MCF 10A (cell line): Measurements from ENCODE around the gene PVALEF. TPM values are rescaled to one million over a fixed set of nuclear protein-coding genes. Genes with fewer than 3 reads are reported as not detected.

Source experiments
- BruUV-seq: library from RNA; stranded (reverse); fragments of 400-500 nt; replicated peaks from 2 replicates; lab custom pipeline; 2021; lab: Mats Ljungman, UMichigan
- CTCF ChIA-PET: fragments of 300-600 bp; sonication (Branson Sonifier 250); formaldehyde crosslinking; extraction: SDS; loops from one replicate; lab custom pipeline; 2021; ENCODE audit warnings: antibody characterized with exemption, inconsistent platforms; lab: Yijun Ruan, JAX
- POLR2A ChIA-PET: fragments of 300-600, 350-650 bp; sonication (Branson Sonifier 250); formaldehyde crosslinking; extraction: SDS; loops from one replicate; lab custom pipeline; 2020; ENCODE audit warnings: antibody characterized with exemption, inconsistent platforms; lab: Yijun Ruan, JAX
- DNase-seq: peaks from one replicate; pipeline ENCODE4 v3.0.0-alpha.2; 2018; ENCODE audit not compliant: unreplicated experiment
- H3K27ac Mint-ChIP-seq: one replicate; pipeline ENCODE4 v1.8.0; 2022; ENCODE audit warnings: mild to moderate bottlenecking, low read depth, mixed read lengths; ENCODE audit not compliant: unreplicated experiment
- H3K27me3 Mint-ChIP-seq: one replicate; pipeline ENCODE4 v1.8.0; 2022; ENCODE audit warnings: mixed read lengths; ENCODE audit not compliant: insufficient read depth, unreplicated experiment
- H3K36me3 Mint-ChIP-seq: one replicate; pipeline ENCODE4 v1.8.0; 2022; ENCODE audit warnings: mild to moderate bottlenecking, moderate library complexity, mixed read lengths; ENCODE audit not compliant: insufficient read depth, unreplicated experiment
- H3K4me1 Mint-ChIP-seq: one replicate; pipeline ENCODE4 v1.8.0; 2022; ENCODE audit warnings: mixed read lengths; ENCODE audit not compliant: insufficient read depth, unreplicated experiment
- H3K4me3 Mint-ChIP-seq: one replicate; pipeline ENCODE4 v1.8.0; 2022; ENCODE audit warnings: mild to moderate bottlenecking, moderate library complexity, mixed read lengths; ENCODE audit not compliant: unreplicated experiment
- H3K9me3 Mint-ChIP-seq: one replicate; pipeline ENCODE4 v1.8.0; 2022; ENCODE audit warnings: mixed read lengths; ENCODE audit not compliant: unreplicated experiment
- CTCF ChIP-seq: fragments of 200-600 bp; IDR thresholded peaks from one replicate; pipeline ENCODE4 v1.8.0; 2022; ENCODE audit warnings: antibody characterized with exemption, mild to moderate bottlenecking; ENCODE audit not compliant: unreplicated experiment
- intact Hi-C: fragments of 100-400 bp; cut with micrococcal nuclease; formaldehyde crosslinking; loops from 2 replicates; pipeline ENCODE4 v1.14.1; 2022
- total RNA-seq: library from RNA; stranded (reverse); gene quantifications from 2 replicates; pipeline ENCODE4 v1.2.3, GENCODE V29; 2022

PVALEF gene
- total RNA-seq, 1 experiment from 2014 or later: not detected

GRCh38 chr17:81123052-81124048, 42.0 kb upstream of the PVALEF start:
- H3K4me1 Mint-ChIP-seq: peaks cover 4% of the 10 kb centered on the region
- peaks cover 19% of the 10 kb centered on the region for H3K36me3 Mint-ChIP-seq
- no peak for DNase-seq
- BruUV-seq: no TSS peak
- ChIA-PET POLR2A (no interaction called here), CTCF (interaction anchor here (1.2 kb wide), 1 partner anchor 99 kb away, joined by 3 read pairs; no protein-coding TSS in a partner anchor)
- no peak overlapping the region for H3K27ac Mint-ChIP-seq
- no peaks in the 10 kb centered on the region for H3K27me3 Mint-ChIP-seq
- no peak overlapping the region for H3K4me3 Mint-ChIP-seq
- no peak for TF ChIP-seq CTCF
- no peaks in the 10 kb centered on the region for H3K9me3 Mint-ChIP-seq
- intact Hi-C loops: no loop called here

DNA sequence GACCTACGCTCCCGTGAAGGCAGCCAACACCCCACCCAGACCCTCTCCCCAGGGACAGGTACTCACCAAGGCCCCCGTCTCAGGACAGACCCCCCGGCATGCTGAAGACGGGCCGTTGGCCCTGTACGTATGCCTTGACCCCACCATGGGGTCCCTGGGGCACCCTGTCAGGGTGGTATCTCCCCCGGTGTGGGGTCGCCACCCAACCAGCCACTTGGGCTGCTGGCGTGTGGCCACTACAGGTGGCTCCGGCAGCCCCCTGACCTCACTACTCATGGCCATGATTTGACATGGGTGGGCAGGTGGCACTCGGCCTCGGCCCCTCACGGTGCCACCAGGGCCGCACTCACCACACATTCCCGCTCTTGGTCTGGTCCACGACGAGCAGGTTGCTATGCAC, 40.9 kb upstream of the PVALEF start:
- POLR2A ChIA-PET: no interaction called here
- H3K27ac Mint-ChIP-seq: no peak overlapping the region
- peaks cover 12% of the 10 kb centered on the region for H3K36me3 Mint-ChIP-seq
- H3K4me3 Mint-ChIP-seq: no peak overlapping the region
- H3K9me3 Mint-ChIP-seq: no peaks in the 10 kb centered on the region
- CTCF ChIA-PET: no interaction called here
- H3K4me1 Mint-ChIP-seq: no peaks in the 10 kb centered on the region
- DNase-seq: no peak
- intact Hi-C loops: no loop called here
- TF ChIP-seq CTCF: no peak
- BruUV-seq: no TSS peak
- no peaks in the 10 kb centered on the region for H3K27me3 Mint-ChIP-seq

GRCh38 chr17:81125573-81126081, 39.7 kb upstream of the PVALEF start:
- DNase-seq: peak; percentile 38
- Mint-ChIP-seq H3K27me3 (no peaks in the 10 kb centered on the region), H3K9me3 (no peaks in the 10 kb centered on the region), H3K4me1 (no peaks in the 10 kb centered on the region), H3K36me3 (peaks cover 6% of the 10 kb centered on the region), H3K4me3 (no peak overlapping the region), H3K27ac (no peak overlapping the region)
- BruUV-seq: no TSS peak
- ChIA-PET CTCF (interaction anchor here (0.7 kb wide), 1 partner anchor 17 kb away, joined by 3 read pairs; no protein-coding TSS in a partner anchor), POLR2A (interaction anchor here (0.6 kb wide), 1 partner anchor 114 kb away, joined by 3 read pairs; the partner anchor contains the start of genes NDUFAF8 and TEPSIN)
- TF ChIP-seq CTCF: no peak
- intact Hi-C loops: no loop called here
